ENCODE measurements around the gene ZNF48. TPM values are rescaled to one million over a fixed set of nuclear protein-coding genes. Genes with fewer than 3 reads are reported as not detected.
A peak's percentile ranks its signal among the peaks of the same experiment; 100 is the strongest.

The ZNF48 gene
- polyA plus RNA-seq, 1 experiment, result 4.6 TPM

DNA sequence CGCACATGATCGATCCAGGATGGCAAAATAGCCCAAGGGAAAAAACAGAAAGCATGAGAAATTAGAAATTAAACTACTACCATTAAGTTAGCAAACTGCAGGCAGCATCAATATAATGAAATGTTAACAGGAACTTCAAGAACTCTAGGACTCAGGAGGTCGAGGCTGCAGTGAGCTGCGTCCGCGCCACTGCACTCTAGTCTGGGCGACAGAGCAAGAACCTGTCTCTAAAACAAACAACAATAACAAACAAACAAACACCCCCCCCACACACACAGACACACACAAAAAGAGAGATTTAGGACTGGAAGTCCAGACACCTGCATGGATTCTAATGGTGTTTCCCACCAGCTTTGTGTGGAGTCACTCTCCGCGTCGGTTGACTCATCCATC lies 51.0 kb downstream of the ZNF48 start:
- DNase-seq (ENCODE audit: low read depth), result no peak
- Histone ChIP-seq H3K36me3 (ENCODE audit: control insufficient read depth, insufficient read depth, low read length) (peaks cover 2% of the 10 kb centered on the region), H3K27me3 (ENCODE audit: control insufficient read depth, insufficient read depth, low read length) (no peaks in the 10 kb centered on the region), H3K4me3 (ENCODE audit: low read depth, low read length) (peak overlapping the region; percentile 72)
- CTCF ChIA-PET, result interaction anchor here (1.0 to 2.0 kb wide), 4 partner anchors 11 to 49 kb away, joined by 3 to 9 read pairs (median 4); partner anchors contain the start of gene DCTPP1
- TF ChIP-seq CTCF (IDR thresholded peaks at IDR 0.05; ENCODE audit: insufficient read depth, low read depth, low read length), result no peak
- POLR2A ChIA-PET, result no interaction called here

GRCh38 chr16:30447512-30448226 lies 52.4 kb downstream of the ZNF48 start:
- TF ChIP-seq CTCF (IDR thresholded peaks at IDR 0.05; ENCODE audit: insufficient read depth, low read depth, low read length), result no peak
- CTCF ChIA-PET, result interaction anchor here (0.7 to 2.8 kb wide), 6 partner anchors 38 to 168 kb away, joined by 3 to 13 read pairs (median 3); partner anchors contain the start of gene ZNF747
- POLR2A ChIA-PET, result no interaction called here
- DNase-seq (ENCODE audit: low read depth), result no peak
- Histone ChIP-seq H3K4me3 (ENCODE audit: low read depth, low read length) (no peak overlapping the region), H3K27me3 (ENCODE audit: control insufficient read depth, insufficient read depth, low read length) (no peaks in the 10 kb centered on the region), H3K36me3 (ENCODE audit: control insufficient read depth, insufficient read depth, low read length) (peaks cover 2% of the 10 kb centered on the region)

- no peak for DNase-seq (ENCODE audit: low read depth)
- ChIA-PET CTCF (interaction anchor here (0.6 to 2.8 kb wide), 23 partner anchors 9 to 244 kb away, joined by 3 to 13 read pairs (median 4); partner anchors contain the start of genes ZNF689 and ZNF747), POLR2A (no interaction called here)
Measured at GRCh38 chr16:30449116-30449435, 53.9 kb downstream of the ZNF48 start.

More at GRCh38 chr16:30449116-30449435, 53.9 kb downstream of the ZNF48 start:
- H3K4me3 ChIP-seq (ENCODE audit: low read depth, low read length), result no peak overlapping the region
- peaks cover 2% of the 10 kb centered on the region; the same call in 1 of the 2 replicates for H3K36me3 ChIP-seq (ENCODE audit: control insufficient read depth, insufficient read depth, low read length)
- H3K27me3 ChIP-seq (ENCODE audit: control insufficient read depth, insufficient read depth, low read length), result no peaks in the 10 kb centered on the region
- no peak for TF ChIP-seq CTCF (IDR thresholded peaks at IDR 0.05; ENCODE audit: insufficient read depth, low read depth, low read length)

Small RNA genes lying within 50 kb of the gene (small RNA-seq; reads per million reads assigned to genes)
- gene RF00406 (ENCODE audit: insufficient read length, low read depth, low replicate concordance), result not detected

Other genes with a start within 250 kb of the ZNF48 start
- 1.6 and 2.6 TPM in 2 replicates for gene CORO1A, start 211.8 kb upstream of the ZNF48 start, polyA plus RNA-seq (2011; rRNA removed)
- gene BOLA2B, start 201.8 kb upstream of the ZNF48 start, polyA plus RNA-seq (2011; rRNA removed), result 32.0 and 50.2 TPM in 2 replicates
- gene SLX1A, start 201.5 kb upstream of the ZNF48 start, polyA plus RNA-seq (2011; rRNA removed), result 7.5 and 19.8 TPM in 2 replicates
- 6.2 TPM in 2 replicates for gene SULT1A3, start 196.2 kb upstream of the ZNF48 start, polyA plus RNA-seq (2011; rRNA removed)
- gene NPIPB13, start 146.9 kb upstream of the ZNF48 start, polyA plus RNA-seq (2011; rRNA removed), result 0.92 and 0.93 TPM in 2 replicates
- 48.2 and 50.3 TPM in 2 replicates for gene CD2BP2, start 40.1 kb upstream of the ZNF48 start, polyA plus RNA-seq (2011; rRNA removed)
- gene TBC1D10B, start 24.9 kb upstream of the ZNF48 start, polyA plus RNA-seq (2011; rRNA removed), result 11.3 and 16.5 TPM in 2 replicates
- 0.59 and 0.69 TPM in 2 replicates for gene MYL11, start 20.6 kb upstream of the ZNF48 start, polyA plus RNA-seq (2011; rRNA removed)
- gene SEPTIN1, start 12.9 kb upstream of the ZNF48 start, polyA plus RNA-seq (2011; rRNA removed), result 0.17 and 0.22 TPM in 2 replicates
- gene ZNF771, start 12.2 kb downstream of the ZNF48 start, polyA plus RNA-seq (2011; rRNA removed), result 6.8 and 7.9 TPM in 2 replicates
- 27.5 and 33.9 TPM in 2 replicates for gene DCTPP1, start 34.6 kb downstream of the ZNF48 start, polyA plus RNA-seq (2011; rRNA removed)
- 44.4 and 50.3 TPM in 2 replicates for gene SEPHS2, start 50.5 kb downstream of the ZNF48 start, polyA plus RNA-seq (2011; rRNA removed)
- 0.06 TPM in 2 replicates for gene ITGAL, start 77.3 kb downstream of the ZNF48 start, polyA plus RNA-seq (2011; rRNA removed)
- 14.0 and 17.2 TPM in 2 replicates for gene ZNF768, start 131.1 kb downstream of the ZNF48 start, polyA plus RNA-seq (2011; rRNA removed)
- gene ZNF747, start 139.4 kb downstream of the ZNF48 start, polyA plus RNA-seq (2011; rRNA removed), result 5.5 and 6.4 TPM in 2 replicates
- 2.3 and 2.6 TPM in 2 replicates for gene ZNF764, start 163.0 kb downstream of the ZNF48 start, polyA plus RNA-seq (2011; rRNA removed)
- 6.3 and 8.8 TPM in 2 replicates for gene ZNF688, start 176.3 kb downstream of the ZNF48 start, polyA plus RNA-seq (2011; rRNA removed)
- gene ZNF785, start 190.3 kb downstream of the ZNF48 start, polyA plus RNA-seq (2011; rRNA removed), result 6.6 TPM in 2 replicates
- 3.6 and 4.1 TPM in 2 replicates for gene ZNF689, start 215.0 kb downstream of the ZNF48 start, polyA plus RNA-seq (2011; rRNA removed)